Right hindlimb (tissue), 1 donor: ENCODE results near the gene PARP3.
"Not testable (repeated sequence)": the region's sequence is repeated elsewhere in the genome, so short reads cannot be mapped to it uniquely, and the experiment has no call there.

Source experiments
- DNase-seq: peaks from one replicate; pipeline ENCODE4 v3.0.0-alpha.2; 2018

PARP3 gene

DNA sequence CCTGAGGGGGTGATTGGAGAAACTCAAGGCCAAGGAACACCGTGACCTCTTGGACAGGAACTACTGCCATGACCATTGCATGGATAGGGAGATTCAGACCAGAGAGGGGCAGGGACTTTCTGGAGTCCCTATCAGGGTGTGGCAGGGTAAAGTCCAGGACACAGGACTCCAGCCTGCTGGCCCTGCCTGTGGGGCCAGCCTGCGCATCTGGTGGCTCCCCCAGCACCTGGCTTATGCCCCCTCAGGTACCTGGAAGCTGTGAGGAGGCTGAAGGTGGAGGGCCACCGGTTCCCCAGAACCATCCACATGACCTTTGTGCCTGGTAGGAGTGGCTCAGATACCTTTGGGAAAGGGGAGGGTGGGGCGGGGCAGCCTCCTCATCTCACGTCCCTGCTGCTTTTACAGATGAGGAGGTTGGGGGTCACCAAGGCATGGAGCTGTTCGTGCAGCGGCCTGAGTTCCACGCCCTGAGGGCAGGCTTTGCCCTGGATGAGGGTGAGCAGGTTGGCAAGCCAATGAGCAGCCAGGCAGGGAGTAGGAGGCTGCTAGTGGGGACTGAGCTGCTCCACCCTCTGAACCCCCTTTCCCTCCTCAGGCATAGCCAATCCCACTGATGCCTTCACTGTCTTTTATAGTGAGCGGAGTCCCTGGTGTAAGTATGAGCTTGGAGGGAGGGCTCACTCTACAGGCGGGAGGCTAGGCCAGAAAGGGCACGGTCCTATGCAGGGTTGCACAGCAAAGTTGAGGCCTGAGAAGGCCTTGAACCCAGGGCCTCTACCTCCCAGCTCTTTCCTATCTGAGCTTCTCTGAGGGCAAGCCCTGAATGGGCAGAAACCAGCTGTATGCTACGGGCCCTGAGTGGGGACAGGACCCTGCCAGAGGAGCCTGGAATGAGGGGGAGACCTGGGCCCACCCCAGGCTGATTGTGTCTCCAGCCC, 44.1 kb downstream of the PARP3 start:
- no peak for DNase-seq

DNA sequence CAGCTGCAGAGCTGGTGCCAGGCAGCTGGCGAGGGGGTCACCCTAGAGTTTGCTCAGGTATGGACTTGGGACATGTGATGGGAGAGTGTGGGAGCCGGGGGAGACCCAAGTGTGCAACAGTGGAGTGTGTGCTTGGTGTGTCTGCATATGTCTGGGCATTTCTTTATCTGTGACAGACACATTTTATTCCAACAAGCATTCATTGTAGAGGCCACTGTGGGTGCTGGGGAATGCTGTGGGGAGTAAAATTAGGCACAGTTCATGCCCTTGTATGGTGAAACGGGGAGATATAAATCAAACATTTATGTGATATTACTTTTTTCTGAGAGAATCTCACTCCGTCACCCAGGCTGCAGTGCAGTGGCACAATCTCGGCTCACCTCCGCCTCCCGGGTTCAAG, 45.4 kb downstream of the PARP3 start:
- no peak for DNase-seq

DNA sequence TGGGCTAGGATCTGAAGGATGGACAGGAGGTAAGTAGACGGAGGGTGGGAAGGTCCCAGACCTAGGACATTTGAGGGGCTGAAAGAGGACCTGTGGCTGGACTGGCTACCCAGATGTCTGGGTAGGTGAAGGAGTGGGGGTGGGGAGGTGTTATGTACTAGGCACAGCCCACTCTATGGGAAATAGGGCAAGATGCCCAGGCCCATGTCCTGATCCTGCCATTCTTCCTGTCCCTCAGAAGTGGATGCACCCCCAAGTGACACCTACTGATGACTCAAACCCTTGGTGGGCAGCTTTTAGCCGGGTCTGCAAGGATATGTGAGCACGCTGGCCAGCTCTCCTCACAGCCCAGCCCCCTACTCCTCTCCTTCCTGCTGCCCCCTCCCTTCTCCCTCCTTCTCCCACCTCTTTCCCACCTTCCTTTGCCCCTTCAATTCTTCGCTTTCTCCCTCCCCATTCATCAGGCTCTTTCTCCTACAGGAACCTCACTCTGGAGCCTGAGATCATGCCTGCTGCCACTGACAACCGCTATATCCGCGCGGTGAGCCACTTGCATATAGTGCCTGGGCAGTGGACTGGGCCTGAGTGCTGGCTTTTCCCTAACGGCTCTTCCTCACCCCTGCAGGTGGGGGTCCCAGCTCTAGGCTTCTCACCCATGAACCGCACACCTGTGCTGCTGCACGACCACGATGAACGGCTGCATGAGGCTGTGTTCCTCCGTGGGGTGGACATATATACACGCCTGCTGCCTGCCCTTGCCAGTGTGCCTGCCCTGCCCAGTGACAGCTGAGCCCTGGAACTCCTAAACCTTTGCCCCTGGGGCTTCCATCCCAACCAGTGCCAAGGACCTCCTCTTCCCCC, 46.4 kb downstream of the PARP3 start:
- DNase-seq: no peak

DNA sequence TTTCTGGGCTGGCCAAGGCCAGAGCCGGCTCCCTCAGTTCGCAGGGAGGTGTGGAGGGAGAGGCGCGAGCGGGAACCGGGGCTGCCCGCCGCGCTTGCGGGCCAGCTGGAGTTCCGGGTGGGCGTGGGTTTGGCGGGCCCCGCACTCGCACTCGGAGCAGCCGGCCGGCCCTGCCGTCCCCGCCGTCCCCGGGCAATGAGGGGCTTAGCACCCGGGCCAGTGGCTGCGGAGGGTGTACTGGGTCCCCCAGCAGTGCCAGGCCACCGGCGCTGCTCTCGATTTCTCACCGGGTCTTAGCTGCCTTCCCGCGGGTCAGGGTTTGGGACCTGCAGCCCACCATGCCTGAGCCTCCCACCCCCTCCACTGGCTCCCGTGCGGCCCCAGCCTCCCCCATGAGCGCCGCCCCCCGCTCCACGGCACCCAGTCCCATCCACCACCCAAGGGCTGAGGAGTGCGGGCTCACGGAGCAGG, 48.4 kb downstream of the PARP3 start:
- DNase-seq: not testable (repeated sequence)

DNA sequence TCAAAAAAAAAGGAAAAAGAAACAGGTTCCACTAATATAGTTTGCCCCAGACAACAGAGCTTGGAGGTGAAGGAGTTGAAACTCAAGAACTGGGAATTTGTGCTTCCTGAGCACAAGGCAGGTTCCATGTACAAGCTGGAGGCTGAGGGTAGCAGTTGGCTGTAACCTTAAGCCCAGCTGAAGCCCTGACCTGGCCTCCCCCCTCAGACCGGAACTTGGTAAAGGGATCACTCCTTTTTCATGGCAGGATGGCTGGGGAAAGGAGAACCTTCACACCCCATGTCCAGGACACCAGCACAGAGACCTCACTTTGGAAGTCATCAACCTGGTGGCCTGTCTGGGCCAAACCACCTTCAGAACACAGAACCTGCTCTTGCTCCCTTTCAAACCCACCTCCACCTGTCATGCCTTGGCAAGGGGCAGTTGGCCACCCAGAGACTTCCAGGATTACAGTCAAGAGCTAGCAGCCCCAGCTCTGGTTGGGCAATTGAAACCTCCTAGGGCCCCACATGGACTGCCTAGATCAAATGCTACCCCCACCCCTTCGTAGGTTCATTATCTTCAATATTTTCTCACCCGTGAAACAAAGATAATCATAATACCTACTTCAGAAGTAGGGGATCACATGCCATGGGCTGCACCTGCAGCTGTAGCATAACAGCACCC, 50.0 kb downstream of the PARP3 start:
- DNase-seq: no peak

DNA sequence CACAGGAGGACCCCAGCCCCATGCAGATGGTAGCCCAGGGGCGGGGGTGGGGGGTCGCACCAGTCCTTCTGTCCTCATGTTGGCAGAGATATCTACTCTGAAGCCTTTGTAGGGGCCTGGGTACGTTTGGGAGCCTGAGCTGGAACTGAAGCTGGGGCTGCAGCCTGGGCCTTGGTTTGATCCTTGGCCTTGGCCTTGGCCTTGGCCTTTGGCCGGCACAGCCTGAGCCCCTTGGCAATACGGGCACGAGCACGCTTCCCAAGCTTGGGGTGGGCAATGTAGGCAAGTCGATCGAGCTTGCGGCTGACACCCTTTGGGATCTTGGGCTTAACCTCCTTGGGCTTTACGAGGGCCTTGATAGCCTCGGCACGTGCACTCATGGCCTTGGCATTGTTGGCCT, 51.5 kb downstream of the PARP3 start:
- not testable (repeated sequence) for DNase-seq

DNA sequence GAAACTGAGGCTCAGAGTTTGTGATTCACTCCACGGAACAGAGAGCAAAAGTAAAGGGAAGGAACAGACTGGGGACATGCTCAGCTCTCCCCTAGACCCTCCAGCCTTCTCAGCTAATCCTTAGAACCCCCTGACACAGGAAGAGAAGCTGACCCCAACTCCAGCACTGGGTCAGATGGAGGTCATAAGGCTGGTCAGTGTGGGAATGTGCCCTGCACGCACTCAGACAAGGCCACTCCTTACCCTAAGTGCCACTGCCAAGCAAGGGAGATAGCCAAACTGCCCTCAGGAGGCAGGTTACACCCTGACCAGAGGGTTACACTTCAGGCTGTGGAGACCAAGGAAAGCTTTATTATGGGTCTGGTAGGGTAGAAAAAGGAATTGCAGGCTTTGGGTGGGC, 52.4 kb downstream of the PARP3 start:
- DNase-seq: no peak

DNA sequence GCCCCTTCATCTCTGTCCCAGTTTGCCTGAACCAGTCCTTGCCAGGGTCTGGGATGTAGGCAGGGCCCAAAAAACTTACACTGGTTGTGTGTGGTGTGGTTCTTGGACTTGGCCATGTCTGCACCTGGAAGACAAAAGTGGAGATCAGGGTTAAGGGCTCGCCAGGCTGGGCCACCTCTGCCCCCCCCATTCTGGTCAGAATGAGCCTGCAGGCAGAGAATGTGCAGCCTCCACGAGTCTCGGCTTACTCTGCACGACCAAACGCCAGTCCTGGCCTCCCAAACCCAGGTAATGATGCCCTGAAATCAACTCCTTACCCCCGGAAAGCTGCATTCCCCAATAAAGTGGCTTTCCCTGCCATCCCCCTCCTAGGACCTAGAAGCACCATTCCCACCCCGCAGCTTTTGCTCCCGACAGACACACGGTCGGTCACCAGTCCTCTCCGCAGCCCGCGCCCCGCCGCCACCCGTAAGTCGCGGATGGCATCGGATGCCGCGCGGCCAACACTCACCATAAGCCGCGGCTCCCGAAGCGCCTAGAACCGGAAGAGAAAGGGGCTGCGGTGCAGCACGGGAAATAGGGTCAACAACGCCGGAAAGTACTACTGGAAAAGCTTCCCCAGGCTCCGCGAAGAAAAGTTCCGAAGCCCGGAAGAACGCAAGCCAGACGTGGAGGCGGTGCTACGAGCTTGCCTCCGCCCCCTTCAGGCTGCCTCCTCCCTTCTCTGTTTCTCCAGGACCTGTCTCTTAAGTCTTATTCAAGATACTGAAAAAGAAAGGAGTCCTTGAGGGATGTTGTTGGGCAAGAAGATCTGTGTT, 53.4 kb downstream of the PARP3 start, which contains the start of gene RPL29:
RPL29 (minus strand) TSS at position 550 of the 818 bp plus-strand sequence; CDS start at position 116, 434 bp downstream.
- peak; percentile 96 for DNase-seq

DNA sequence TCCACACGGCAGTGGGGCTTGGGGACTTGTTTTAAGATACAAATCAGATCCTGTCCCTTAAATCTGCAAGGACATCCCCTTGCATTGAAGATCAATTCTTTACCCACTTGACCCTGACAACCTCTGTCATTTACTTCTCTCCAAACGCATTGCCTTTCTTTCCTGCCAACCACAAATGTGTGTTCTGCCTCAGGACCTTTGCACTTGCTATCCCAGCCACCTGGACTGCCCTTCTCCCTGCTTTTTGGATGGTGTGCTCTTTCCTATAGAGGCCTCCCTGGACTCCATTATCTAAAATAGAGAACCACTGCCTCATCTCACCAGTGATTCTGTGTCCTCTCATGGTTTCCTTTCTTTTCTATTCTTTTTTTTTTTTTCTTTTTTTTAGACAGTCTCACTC, 55.0 kb downstream of the PARP3 start:
- no peak for DNase-seq

DNA sequence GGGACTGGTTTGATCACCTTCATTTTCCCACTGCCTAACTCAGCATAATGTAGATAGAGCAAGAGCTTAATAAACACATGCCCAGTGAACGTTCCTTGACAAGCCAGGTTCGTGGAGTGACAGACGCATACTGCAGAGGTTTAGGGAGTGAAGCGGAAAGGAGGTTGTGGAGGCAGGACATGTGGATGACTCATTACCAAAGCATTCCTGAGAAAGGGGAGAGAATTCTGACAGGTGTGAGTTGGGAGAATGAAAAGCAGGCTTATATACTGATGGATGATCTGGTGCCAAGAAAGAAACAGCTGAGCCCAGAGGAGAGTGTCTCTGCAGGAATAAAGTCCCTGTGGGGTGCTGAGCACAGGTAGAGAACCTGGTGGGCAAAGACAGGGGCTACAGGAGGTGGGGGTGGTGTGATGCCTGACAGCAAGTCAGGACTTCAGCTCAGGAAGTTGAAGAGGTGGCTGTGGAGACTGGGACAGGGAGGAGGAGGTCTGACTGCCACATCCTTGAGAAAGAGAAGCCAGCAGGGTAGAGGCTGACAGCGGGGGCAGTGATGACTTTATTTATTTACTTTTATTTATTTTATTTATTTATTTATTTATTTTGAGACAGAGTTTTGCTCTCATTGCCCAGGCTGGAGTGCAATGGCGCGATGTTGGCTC, 55.9 kb downstream of the PARP3 start:
- no peak for DNase-seq
